Uterus (tissue), 2 donors: ENCODE measurements around the gene LHPP.

Experiments used
- POLR2A ChIP-seq, 2 donors: fragments of 450-650 bp; IDR thresholded peaks; one replicate each; pipeline ENCODE4 v1.6.1; 2016; ENCODE audit warnings: antibody characterized with exemption in 2 of 2, mild to moderate bottlenecking in 1 of 2, moderate library complexity in 1 of 2
- TF ChIP-seq, protein P1 (sequence below), 4 experiments: fragments of 200-600 bp in 2 of 4; fragments of 450-650 bp in 2 of 4; sonication (generic) in 2 of 4; IDR thresholded peaks; one replicate each; pipeline ENCODE4 v1.5.1; 2016 to 2019; ENCODE audit warnings: antibody characterized with exemption in 4 of 4, mild to moderate bottlenecking in 2 of 4, moderate library complexity in 1 of 4

DNA sequence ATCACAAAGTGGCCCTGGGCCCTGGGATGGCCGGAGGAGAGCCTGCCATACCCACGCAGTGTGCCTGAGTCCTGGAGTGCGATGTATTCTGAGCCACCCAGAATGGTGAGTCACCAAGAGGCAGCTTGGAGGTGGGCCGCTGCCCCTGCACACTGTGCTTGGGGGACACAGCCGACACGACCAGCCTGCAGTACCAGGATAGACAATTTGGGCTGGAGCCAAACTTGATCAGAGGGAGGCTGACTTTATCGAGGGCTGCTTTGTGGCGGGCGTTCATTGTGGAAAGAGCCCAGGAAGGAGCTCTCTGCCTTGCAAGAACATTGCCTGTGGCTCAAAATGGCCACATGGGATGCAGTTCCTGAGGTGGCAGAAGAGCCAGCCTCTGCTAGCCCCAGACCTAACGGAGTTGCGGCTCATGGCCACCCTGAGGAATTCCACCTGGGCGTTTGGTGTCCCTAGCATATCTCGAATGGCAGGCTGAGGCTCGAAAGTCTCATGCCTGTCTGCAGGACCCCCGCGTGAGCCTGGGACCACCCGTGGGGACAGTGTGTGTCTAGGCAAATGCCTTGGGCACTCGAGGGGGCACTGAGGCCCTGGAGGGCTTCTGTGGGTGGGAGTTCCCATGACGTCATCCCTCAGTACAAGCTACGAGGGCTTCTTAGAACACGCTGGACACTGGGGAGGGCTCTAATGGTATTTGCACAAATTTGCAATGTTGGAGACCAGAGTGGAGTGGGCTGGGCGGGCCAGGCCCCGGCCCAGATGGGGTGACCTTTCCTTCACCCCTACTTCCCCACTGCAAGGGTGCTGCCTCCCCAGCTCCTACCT lies 79.7 kb downstream of the LHPP start:
- TF ChIP-seq, protein P1, sequence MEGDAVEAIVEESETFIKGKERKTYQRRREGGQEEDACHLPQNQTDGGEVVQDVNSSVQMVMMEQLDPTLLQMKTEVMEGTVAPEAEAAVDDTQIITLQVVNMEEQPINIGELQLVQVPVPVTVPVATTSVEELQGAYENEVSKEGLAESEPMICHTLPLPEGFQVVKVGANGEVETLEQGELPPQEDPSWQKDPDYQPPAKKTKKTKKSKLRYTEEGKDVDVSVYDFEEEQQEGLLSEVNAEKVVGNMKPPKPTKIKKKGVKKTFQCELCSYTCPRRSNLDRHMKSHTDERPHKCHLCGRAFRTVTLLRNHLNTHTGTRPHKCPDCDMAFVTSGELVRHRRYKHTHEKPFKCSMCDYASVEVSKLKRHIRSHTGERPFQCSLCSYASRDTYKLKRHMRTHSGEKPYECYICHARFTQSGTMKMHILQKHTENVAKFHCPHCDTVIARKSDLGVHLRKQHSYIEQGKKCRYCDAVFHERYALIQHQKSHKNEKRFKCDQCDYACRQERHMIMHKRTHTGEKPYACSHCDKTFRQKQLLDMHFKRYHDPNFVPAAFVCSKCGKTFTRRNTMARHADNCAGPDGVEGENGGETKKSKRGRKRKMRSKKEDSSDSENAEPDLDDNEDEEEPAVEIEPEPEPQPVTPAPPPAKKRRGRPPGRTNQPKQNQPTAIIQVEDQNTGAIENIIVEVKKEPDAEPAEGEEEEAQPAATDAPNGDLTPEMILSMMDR (IDR thresholded peaks at IDR 0.05), result no peak
- TF ChIP-seq POLR2A (IDR thresholded peaks at IDR 0.05), result no peak
